Measurements from ENCODE around the gene SHD. TPM values are rescaled to one million over a fixed set of nuclear protein-coding genes. Genes with fewer than 3 reads are reported as not detected.
"Not testable (repeated sequence)": the region's sequence is repeated elsewhere in the genome, so short reads cannot be mapped to it uniquely, and the experiment has no call there.

SHD gene
- total RNA-seq, 2 donors from 2014 or later, result not detected

GRCh38 chr19:4277191-4277696, 1.8 kb upstream of the SHD start:
- Mint-ChIP-seq H3K27ac (no peak overlapping the region), H3K4me3 (no peak overlapping the region), H3K36me3 (no peaks in the 10 kb centered on the region), H3K9me3 (no peaks in the 10 kb centered on the region), H3K27me3 (peaks cover 6 to 14% of the 10 kb centered on the region in 2 donors), H3K4me1 (ENCODE audit: low read depth in 2 of 2) (peaks cover 0 to 6% of the 10 kb centered on the region in 2 donors)
- ATAC-seq (no peak), DNase-seq (ENCODE audit: low spot score) (no peak)

DNA sequence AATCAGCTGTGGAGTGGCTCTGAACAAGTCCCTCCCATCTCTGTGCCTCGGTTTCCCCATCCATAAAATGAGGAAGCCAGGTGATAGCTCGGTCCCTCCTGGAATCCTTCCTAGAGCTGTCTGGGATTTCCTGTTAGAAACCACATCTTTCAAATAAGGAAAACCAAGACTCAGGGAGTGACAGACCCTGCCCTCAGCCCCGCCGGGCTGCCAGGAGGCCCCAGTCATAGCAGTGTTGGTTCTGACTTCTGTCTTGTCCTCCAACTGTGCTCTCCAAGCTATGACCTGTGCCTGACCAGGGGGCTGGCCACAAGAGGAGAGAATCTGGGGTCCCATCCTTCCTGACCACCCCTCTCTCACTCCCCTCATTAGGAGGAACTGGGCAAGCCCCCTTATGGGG, 1.1 kb upstream of the SHD start:
- Mint-ChIP-seq H3K27me3 (peaks cover 6 to 14% of the 10 kb centered on the region in 2 donors), H3K36me3 (no peaks in the 10 kb centered on the region), H3K4me1 (ENCODE audit: low read depth in 2 of 2) (peaks cover 0 to 6% of the 10 kb centered on the region in 2 donors), H3K9me3 (no peaks in the 10 kb centered on the region), H3K4me3 (no peak overlapping the region), H3K27ac (no peak overlapping the region)
- DNase-seq (ENCODE audit: low spot score) (no peak), ATAC-seq (no peak)

- Mint-ChIP-seq H3K9me3 (no peaks in the 10 kb centered on the region), H3K36me3 (no peaks in the 10 kb centered on the region), H3K27ac (no peak overlapping the region), H3K4me3 (no peak overlapping the region), H3K27me3 (peaks cover 6 to 14% of the 10 kb centered on the region in 2 donors), H3K4me1 (ENCODE audit: low read depth in 2 of 2) (peaks cover 0 to 6% of the 10 kb centered on the region in 2 donors)
- ATAC-seq, result no peak
- DNase-seq (ENCODE audit: low spot score), result no peak
These were observed 132 bp downstream of the SHD start for GRCh38 chr19:4279267-4279529.

DNA sequence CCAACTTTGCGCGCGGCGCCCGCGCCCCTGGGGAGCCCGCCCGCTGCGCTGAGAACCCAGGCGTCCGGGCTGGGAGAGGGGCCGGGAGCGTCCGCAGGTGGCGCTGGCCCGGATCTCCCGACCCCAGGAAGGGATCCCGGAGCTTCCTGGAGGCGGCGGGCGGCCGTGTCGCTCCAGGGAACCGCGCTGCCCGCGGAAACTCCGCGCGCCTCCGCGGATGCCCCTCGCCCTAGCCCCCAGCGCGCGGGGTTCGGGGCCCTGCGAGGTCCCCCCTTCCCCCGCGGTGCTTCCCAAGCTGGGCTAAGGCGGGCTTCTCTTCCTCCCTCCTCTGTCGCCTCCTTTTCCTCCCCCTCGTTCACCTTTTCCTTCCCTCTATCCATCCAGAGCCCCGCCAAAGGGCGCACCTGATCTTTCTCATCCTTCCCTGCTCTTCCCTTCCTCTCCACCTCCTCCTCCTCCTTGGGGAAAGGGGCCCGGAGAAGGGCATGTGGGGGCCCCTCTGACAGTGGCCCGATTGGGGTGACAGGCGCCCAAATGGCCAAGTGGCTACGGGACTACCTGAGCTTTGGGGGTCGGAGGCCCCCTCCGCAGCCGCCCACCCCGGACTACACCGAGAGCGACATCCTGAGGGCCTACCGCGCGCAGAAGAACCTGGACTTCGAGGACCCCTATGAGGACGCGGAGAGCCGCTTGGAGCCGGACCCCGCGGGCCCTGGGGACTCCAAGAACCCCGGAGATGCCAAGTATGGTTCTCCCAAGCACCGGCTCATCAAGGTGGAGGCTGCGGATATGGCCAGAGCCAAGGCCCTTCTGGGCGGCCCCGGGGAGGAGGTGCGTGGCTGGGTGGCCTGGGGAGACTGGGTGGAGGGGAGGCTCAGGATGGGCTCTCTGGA, 710 bp downstream of the SHD start:
- no peak overlapping the region for H3K4me3 Mint-ChIP-seq

GRCh38 chr19:4284176-4284958, 5.3 kb downstream of the SHD start:
- H3K9me3 Mint-ChIP-seq, result no peaks in the 10 kb centered on the region
- ATAC-seq, result no peak
- H3K36me3 Mint-ChIP-seq, result no peaks in the 10 kb centered on the region
- no peak overlapping the region for H3K27ac Mint-ChIP-seq
- peaks cover 0 to 3% of the 10 kb centered on the region in 2 donors for H3K4me1 Mint-ChIP-seq (ENCODE audit: low read depth in 2 of 2)
- peaks cover 5 to 7% of the 10 kb centered on the region in 2 donors for H3K27me3 Mint-ChIP-seq
- no peak overlapping the region for H3K4me3 Mint-ChIP-seq
- no peak for DNase-seq (ENCODE audit: low spot score)

More for the DNA sequence above, 710 bp downstream of the SHD start:
- Mint-ChIP-seq H3K36me3 (no peaks in the 10 kb centered on the region), H3K9me3 (no peaks in the 10 kb centered on the region), H3K27me3 (peaks cover 6 to 14% of the 10 kb centered on the region in 2 donors), H3K4me1 (ENCODE audit: low read depth in 2 of 2) (peaks cover 0 to 6% of the 10 kb centered on the region in 2 donors), H3K27ac (no peak overlapping the region)
- DNase-seq (ENCODE audit: low spot score), result no peak
- no peak for ATAC-seq

DNA sequence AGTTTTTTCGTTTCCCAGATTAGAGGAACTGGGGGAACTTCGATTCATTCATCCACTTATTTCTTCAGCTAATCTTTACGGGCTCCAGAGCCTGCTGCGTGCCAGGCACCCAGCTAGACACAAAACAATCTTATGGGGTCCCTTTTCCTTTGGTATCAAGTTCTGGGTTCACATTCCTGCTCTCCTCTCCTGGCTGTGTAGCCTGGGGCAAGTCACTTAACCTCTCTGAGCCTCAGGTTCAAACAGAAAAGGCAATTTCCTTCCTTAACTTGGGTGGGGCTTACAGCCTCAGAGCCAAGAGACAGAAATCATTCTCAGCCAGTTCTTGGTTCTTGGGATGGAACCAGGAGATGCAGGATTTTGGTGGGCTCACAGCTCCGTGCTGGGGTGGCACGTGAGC, 5.9 kb downstream of the SHD start:
- no peaks in the 10 kb centered on the region for H3K4me1 Mint-ChIP-seq (ENCODE audit: low read depth in 2 of 2)
- no peak overlapping the region for H3K27ac Mint-ChIP-seq
- no peaks in the 10 kb centered on the region for H3K36me3 Mint-ChIP-seq
- H3K9me3 Mint-ChIP-seq, result no peaks in the 10 kb centered on the region
- no peak for DNase-seq (ENCODE audit: low spot score)
- ATAC-seq, result no peak
- H3K27me3 Mint-ChIP-seq, result peaks cover 2% of the 10 kb centered on the region in 2 donors
- no peak overlapping the region for H3K4me3 Mint-ChIP-seq

DNA sequence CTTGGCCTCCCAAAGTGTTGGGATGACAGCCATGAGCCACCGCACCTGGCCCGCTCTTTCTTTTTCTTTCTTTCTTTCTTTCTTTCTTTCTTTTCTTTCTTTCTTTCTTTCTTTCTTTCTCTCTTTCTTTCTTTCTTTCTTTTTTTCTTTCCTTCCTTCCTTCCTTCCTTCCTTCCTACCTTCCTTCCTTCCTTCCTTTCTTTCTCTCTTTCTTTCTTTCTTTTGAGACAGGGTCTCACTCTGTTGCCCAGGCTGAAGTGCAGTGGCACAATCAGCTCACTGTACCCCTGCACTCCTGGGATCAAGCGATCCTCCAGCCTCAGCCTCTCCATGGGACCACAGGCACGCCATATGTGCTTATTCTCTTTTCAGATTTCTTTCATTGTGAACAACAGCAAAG, 7.1 kb downstream of the SHD start:
- H3K4me3 Mint-ChIP-seq, result not testable (repeated sequence)

GRCh38 chr19:4288091-4288777, 9.2 kb downstream of the SHD start:
- H3K4me1 Mint-ChIP-seq (ENCODE audit: low read depth in 2 of 2), result no peaks in the 10 kb centered on the region
- ATAC-seq (no peak), DNase-seq (ENCODE audit: low spot score) (no peak)
- no peak overlapping the region for H3K4me3 Mint-ChIP-seq
- H3K9me3 Mint-ChIP-seq, result no peaks in the 10 kb centered on the region
- peaks cover 0 to 2% of the 10 kb centered on the region in 2 donors for H3K27me3 Mint-ChIP-seq
- H3K36me3 Mint-ChIP-seq, result no peaks in the 10 kb centered on the region
- H3K27ac Mint-ChIP-seq, result no peak overlapping the region

More for the DNA sequence above, 7.1 kb downstream of the SHD start:
- not testable (repeated sequence) for H3K27me3 Mint-ChIP-seq; H3K4me1 Mint-ChIP-seq (ENCODE audit: low read depth in 2 of 2); DNase-seq (ENCODE audit: low spot score); H3K9me3 Mint-ChIP-seq; H3K36me3 Mint-ChIP-seq; ATAC-seq
- H3K27ac Mint-ChIP-seq, result peak overlapping the region in 1 of 2 donors; percentile 38

GRCh38 chr19:4291184-4291732, 12.2 kb downstream of the SHD start:
- H3K27me3 Mint-ChIP-seq, result peaks cover 0 to under 1% of the 10 kb centered on the region in 2 donors
- no peaks in the 10 kb centered on the region for H3K36me3 Mint-ChIP-seq
- no peak overlapping the region for H3K4me3 Mint-ChIP-seq
- H3K4me1 Mint-ChIP-seq (ENCODE audit: low read depth in 2 of 2), result no peaks in the 10 kb centered on the region
- DNase-seq (ENCODE audit: low spot score) (no peak), ATAC-seq (no peak)
- H3K27ac Mint-ChIP-seq, result no peak overlapping the region
- no peaks in the 10 kb centered on the region for H3K9me3 Mint-ChIP-seq

DNA sequence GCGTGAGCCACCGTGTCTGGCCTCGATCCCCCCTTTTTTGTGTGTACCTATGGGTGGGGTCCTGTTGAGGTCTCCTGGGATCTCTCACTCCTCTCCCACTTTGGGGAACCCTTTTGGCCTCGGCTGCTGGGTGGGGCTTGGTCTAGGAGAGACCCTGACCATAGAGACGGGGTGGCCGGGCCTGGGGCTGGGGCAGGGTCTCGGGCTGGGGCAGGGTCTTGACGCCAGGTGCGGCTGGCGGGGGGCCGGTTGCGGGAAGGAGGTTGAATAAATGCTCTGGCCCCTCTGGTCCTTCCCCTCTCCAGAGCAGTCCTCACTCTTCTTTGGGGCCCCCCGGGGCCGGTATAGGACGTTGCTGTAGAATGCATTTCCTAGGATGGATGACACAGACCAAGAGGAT, 13.4 kb downstream of the SHD start:
- no peak for ATAC-seq

GRCh38 chr19:4294389-4294788, 15.3 kb downstream of the SHD start:
- DNase-seq (ENCODE audit: low spot score), result no peak
- no peaks in the 10 kb centered on the region for H3K27me3 Mint-ChIP-seq
- H3K9me3 Mint-ChIP-seq, result no peaks in the 10 kb centered on the region
- H3K4me3 Mint-ChIP-seq, result no peak overlapping the region
- peaks cover 4 to 5% of the 10 kb centered on the region in 2 donors for H3K4me1 Mint-ChIP-seq (ENCODE audit: low read depth in 2 of 2)
- peak overlapping the region in 1 of 2 donors; percentile 19 for H3K27ac Mint-ChIP-seq
- H3K36me3 Mint-ChIP-seq, result no peaks in the 10 kb centered on the region
- no peak for ATAC-seq

More for the DNA sequence above, 13.4 kb downstream of the SHD start:
- no peaks in the 10 kb centered on the region for H3K36me3 Mint-ChIP-seq
- H3K9me3 Mint-ChIP-seq, result no peaks in the 10 kb centered on the region
- no peak overlapping the region for H3K4me3 Mint-ChIP-seq
- no peaks in the 10 kb centered on the region for H3K27me3 Mint-ChIP-seq
- H3K27ac Mint-ChIP-seq, result no peak overlapping the region
- DNase-seq (ENCODE audit: low spot score), result no peak
- no peaks in the 10 kb centered on the region for H3K4me1 Mint-ChIP-seq (ENCODE audit: low read depth in 2 of 2)

DNA sequence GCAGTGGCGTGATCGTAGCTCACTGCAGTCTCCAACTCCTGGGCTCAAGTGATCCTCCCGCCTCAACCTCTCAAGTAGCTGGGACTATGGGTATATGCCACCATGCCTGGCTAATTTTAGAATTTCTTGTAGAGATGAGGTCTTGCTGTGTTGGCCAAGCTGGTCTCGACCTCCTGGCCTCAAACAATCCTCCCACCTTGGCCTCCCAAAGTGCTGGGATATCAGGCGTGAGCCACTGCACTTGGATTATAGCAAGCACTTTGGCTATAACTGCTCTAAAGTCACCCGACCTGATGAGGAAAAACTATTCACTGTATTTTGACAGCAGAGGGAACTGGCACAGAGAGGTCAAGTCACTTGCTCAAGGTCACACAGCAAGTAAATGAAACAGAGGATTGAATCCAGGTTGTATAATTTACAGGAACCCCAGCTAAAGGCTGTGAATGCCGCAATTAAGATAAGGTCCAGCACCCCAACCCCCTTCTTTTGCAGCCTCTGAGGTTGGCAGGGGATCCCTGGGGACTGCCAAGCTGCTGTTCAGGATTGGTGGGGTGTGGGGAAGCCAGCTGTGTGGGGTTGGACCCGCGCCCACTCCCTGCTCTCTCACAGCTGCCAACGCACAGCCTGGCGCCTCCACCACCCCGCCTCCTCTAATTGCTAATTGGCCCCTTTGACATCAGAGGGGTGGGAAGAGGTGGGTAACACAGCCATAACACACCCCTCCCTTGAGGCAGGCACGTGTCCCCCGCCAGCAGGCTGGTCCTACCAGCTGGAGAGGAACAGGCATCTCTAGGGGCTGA, 17.1 kb downstream of the SHD start:
- H3K36me3 Mint-ChIP-seq, result no peaks in the 10 kb centered on the region
- H3K27me3 Mint-ChIP-seq, result no peaks in the 10 kb centered on the region
- H3K27ac Mint-ChIP-seq, result no peak overlapping the region
- H3K4me1 Mint-ChIP-seq (ENCODE audit: low read depth in 2 of 2), result peaks cover 9% of the 10 kb centered on the region in 2 donors
- ATAC-seq (no peak), DNase-seq (ENCODE audit: low spot score) (no peak)
- no peaks in the 10 kb centered on the region for H3K9me3 Mint-ChIP-seq
- H3K4me3 Mint-ChIP-seq, result no peak overlapping the region
